Lung microvascular endothelial cell (primary cell): ENCODE results near the gene GSTM4. TPM values are rescaled to one million over a fixed set of nuclear protein-coding genes. Genes with fewer than 3 reads are reported as not detected.
"Not testable (repeated sequence)": the region's sequence is repeated elsewhere in the genome, so short reads cannot be mapped to it uniquely, and the experiment has no call there.

Experiments used
- DNase-seq, 2 donors: peaks; one replicate each; pipeline versions ENCODE4 v3.0.0 to v3.0.0-alpha.2; 2010; ENCODE audit warnings: low read depth in 2 of 2
- total RNA-seq: library from RNA; depleted of rRNA; stranded (reverse); fragments of >200 nt; gene quantifications from 2 replicates; pipeline ENCODE4 v1.2.1, GENCODE V29; 2014

Gene GSTM4
- total RNA-seq, 1 donor from 2014 or later = 0.40 TPM

DNA sequence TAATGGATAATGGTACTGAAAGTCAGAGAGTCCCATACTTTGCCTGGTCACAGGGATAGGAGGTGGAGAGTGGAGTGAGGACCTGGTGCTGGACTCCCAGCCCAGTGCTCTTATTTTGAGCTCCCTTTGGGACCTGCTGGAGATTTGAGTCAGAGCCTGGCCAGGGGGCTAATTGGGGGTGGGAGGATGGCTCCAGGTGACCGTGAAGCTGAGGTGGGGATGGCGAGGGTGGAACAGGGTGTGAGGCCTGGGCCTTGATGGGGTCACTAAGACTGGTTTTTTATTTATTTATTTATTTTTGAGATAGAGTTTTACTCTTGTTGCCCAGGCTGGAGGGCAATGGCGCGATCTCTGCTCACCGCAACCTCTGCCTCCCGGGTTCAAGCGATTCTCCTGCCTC lies 18.5 kb upstream of the GSTM4 start:
- no peak for DNase-seq

DNA sequence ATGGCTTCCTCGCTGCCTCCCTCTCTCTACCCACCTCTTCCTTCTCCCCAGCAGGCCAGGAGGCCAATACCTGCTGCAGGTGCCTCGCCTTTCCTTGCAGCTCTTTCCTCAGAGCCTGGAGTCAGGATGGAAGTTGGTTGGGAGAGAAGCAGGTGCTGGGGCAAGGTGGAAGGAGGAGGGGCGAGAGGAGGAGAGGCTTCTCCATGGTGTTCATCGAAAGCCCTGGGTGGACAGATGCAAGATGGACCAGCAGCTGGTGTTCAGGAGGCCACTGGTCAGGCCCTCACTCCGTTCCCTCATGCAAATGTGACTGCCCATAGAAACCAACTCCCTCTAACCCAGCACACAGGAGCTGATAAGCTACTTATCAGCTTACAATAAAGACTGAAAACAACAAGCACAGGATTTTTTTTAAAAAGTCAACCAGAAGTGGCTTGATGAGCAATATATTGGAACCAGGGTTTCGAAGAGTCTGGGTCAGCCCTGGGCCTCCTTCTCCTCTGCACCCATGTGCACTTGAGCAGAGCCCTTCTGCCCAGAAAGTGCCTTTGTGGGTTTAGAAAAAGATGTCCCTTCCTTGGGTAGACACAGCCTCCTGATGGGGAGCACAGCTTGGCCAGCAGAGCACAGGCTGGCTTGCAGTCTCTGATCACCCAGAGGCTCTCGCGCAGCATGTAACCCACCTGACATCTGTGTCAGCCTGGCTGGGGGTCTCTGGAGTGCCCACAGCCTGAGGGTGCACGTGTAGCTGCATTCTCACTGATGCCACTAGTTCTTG lies 16.6 kb upstream of the GSTM4 start:
- no peak for DNase-seq

DNA sequence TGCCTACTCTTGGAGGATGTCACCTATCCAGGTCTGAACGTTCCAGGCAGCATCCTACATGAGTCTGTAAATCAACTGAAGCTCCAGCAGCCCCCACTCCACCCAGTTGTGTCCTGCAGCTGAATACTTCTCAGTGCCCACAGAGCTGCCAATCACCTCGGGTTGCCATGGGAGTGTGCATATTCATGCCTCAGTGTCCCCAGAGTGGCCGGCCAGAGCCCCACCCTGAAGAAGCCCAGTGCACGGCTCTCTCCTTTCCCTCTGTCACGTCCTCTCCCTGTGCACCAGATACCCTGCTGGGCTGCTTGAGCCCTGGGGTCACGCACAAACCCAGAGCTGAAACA lies 16.1 kb upstream of the GSTM4 start:
- DNase-seq = no peak

DNA sequence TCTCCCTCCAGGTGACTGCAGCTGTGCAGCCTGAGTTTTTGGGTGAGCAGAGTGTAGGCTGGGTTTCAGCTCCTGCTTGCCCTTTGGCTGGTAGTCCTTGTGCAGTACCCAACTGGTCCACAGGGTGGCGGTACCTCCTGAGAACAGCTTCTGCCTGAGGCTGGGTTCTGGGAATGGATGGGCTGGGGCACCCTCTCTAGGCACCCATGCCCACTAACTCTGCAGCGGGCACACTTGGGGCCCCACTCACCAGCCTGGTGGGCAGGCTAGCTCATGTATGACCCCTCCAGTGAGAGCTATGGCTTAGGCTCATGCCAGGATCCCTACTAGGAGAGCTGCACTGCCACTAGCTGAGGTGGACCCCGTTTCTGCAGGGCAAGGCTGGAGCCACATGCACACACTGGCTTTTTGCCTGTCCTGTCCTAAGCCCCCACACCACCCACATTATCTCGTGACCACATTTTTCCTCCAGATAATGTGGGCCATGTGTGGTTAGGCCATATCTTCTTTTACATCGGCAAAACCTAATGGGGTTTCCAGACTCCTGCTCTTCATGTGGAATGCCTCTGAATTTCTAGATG lies 15.5 kb upstream of the GSTM4 start:
- DNase-seq = peak; percentile 64 to 78

DNA sequence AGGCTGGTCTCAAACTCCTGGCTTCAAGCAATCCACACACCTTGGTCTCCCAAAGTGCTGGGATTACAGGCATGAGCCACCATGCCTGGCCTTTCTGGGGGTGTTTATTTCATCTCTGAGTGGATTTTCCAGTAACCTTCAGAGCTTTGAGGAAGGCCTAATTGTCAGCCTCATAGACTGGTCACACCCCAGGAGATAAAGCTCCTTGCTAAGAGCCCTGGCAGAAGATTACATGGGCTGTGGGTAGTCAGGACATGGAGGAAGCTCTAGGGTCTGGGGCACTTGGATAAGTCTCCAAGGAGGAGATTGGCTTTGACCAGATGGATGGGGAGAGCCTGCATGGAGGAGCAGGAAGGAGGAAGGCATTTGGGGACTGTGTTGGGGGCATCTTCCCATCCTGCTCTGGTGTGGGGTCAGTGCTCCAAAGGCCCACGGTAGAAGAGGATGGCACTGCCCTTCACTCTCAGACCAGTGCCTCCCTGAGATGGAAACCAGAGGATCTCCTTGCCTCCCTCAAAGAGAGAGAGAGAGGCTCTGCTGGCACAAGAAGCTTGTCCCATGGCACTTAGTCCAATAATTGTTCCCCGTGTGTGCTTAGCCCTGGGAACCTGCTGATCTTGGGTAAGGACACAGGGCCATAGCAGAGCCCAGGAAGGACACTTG lies 14.7 kb upstream of the GSTM4 start:
- DNase-seq = no peak

DNA sequence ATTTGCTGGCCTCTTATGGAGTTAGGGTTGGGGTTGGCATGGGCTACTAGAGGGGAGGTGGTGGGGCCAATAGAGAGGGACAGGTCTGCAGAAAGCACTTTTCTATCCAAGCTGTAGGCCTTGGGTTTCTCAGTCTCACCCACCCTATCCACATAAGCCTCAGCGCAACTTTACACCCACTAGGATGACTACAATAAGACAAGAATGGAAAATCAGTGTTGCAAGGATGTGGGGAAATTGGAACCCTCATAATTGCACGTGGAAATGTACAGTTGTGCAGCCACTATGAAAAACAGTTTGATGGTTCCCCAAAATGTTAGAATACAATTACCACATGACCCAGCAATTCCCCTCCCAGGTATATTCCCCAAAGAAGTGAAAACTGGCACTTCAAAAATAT lies 14.0 kb upstream of the GSTM4 start:
- no peak for DNase-seq

DNA sequence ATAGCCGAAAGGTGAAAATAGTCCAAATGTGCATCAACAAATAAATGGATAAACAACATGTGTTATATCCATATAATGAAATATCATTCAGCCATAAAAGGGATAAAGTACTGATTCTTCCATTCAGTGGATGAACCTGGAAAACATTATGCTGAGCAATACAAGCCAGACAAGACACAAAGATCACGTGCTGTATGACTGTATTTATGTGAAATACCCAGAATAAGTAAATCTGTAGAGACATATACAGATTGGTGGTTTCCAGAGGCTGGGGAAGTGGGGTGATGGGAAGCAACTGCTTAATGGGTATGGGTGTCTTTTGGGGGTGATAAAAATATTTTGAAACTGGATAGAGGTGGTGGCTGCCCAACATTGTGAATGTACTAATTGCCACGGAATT lies 13.3 kb upstream of the GSTM4 start:
- no peak for DNase-seq

DNA sequence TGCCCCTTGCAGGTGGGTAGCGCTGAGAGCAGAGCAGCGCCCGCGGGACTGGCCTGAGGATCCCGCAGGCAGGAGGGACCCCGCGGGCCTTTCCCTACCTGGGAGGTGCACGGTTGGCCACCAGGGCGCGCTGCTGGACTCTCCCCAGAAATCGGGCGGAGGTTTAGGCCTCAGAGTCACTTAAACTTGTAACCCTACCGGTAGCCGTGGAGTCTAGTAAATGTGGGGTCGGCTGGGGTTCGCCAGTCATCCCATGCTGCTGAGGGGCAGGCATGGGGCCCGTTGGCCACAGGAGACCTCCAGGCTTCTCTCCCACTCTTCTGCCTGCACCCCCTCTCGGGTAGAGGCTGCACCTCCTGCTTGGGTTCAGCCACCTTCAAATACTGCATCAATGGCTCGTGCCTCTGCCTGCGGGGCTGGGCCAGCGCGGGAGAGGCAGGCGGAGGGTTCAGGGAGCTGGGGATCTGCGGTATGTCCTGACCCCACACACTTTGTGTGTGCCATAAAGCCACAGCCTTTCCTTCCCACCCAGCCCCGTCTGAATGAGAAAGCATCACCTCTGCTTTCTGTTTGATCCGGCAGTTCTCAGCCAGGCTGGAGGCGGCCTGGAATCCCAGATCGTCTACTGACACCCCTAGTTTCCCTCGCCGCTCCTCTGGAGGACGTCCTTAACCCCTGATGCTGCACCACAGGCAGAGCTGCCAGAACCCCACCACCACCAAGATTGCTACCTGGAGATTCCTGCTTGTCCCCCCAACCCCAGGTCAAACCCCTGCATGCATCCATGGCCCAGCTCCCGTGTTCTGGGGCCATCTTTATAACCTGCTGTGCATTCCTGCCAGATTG lies 12.3 kb upstream of the GSTM4 start:
- DNase-seq = peak; percentile 74 to 78

DNA sequence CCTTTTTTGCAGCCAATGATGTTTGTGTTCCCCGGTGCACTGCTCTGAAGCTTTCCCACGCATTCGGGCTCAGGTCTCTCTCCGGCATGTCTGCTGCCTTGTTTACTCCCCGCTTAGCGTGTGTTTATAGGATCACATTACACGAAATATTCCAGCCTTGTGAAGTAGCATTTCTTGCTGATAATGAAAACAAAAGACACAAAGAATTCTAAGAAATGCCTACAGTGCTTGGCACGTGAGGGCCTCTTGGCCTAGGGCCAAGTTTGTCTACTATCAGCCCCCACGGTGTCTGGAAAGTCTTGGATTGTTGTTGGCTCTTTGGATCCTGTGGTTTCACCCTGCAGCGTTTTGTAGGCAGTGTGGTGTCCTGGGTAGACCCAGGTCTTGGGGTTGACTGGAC lies 11.2 kb upstream of the GSTM4 start:
- no peak for DNase-seq

DNA sequence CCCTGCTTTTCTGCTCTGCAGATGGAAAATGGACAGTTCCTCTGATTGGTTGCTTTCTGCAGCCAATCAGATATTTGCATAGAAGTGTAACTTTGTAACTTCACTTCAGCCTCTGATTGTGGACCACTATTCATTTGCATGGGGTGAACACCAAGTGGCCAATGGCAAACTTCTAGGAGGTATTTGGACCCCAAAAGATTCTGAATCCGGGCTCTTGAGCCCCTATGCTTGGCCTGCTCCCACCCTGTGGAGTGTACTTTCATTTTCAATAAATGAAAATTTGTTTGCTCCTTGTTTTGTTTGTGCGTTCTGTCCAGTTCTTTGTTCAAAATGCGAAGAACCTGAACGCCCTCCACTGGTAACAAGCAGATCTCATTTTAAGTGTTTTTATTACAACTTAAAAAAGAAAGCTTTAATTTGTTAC lies 6.4 kb upstream of the GSTM4 start:
- peak; percentile 38 to 45 for DNase-seq

DNA sequence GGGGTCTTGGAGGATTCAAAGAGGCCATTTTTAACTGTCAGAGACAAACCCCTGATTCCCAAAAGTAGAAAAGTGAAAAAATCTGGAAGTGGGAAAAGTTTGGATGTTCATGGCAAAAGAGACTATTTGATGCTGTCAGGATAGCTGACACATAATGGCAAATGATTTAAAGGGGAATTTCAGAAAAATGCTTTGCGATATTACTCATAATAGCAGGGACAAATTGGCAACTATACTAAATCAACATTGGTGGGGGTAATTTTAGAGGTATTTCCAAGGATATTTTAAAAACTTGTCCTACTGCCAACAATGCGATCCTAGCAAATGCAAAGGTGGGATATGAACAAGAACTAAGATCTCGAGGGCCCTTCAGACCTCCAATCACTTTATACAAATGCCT lies 5.3 kb upstream of the GSTM4 start:
- DNase-seq = peak in 1 of 2 donors; percentile 46

DNA sequence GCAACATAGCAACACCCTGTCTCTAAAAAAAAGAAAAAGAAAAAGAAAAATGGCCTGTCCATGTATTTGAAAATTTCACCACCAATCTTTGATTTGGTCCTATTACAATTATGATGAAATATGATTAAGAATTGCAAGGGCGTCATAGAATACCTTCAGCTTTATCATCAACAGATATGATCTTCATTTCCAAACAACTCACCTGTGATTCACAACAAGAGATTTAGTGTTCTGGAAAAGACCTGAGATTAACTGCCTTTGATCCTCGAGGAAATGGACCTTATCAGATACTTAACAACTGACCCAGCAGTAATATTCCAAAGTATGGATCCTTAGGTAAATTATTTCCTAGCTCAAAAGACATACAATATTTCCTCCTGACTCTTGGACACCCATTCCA lies 3.5 kb upstream of the GSTM4 start:
- DNase-seq = no peak

DNA sequence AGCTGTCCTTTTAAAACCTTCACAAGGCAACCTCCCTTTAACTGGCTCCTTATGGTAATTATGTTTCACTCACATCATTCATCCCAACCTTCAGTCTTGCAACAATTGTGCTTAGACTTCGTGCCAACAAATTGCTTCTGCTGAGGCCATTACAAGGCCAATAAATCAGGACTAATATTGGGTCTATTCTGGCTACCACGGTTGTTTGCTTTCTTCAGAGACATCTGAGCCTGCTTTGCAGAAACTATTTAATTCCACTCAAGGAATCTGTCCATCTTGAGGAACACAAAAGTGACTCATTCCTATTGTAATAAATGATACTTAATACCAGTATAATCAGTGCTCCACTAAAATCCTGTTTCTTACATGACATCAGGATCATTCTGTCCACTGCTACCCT lies 2.6 kb upstream of the GSTM4 start:
- no peak for DNase-seq

DNA sequence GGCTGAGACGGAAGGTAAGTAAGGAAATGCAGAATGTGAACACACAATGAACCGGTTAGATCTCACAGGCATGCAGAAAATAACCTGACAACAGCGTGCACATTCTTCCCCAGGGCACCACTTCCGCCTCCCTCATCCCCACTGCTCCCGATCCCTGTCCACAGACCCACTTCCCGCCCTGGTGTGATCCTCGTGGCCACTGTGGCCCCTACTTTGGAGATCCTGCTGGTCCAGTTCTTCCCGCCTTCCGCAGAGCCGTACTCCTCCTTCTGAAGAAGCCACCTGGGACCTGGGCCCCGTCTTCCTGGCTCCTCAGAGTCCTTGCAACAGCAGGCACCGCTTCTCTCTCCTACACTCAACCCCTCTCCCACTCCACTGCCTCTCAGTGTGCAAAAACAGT lies 1.4 kb upstream of the GSTM4 start:
- DNase-seq = no peak

DNA sequence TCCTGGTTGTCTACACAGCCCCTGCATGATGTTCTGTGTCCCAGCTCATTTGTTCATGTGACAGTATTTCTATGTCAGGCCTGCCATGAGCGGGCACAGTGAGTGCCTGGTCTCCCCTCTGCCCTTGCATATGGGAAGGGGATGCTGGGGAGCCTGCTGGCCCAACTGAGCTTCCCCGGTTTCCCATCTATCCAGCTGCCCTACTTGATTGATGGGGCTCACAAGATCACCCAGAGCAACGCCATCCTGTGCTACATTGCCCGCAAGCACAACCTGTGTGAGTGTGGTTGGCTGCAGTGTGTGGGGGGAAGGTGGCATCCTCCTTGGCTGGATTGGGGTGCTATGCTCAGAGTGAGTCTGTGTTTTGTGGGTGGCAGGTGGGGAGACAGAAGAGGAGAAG lies 1.5 kb downstream of the GSTM4 start:
- no peak for DNase-seq

DNA sequence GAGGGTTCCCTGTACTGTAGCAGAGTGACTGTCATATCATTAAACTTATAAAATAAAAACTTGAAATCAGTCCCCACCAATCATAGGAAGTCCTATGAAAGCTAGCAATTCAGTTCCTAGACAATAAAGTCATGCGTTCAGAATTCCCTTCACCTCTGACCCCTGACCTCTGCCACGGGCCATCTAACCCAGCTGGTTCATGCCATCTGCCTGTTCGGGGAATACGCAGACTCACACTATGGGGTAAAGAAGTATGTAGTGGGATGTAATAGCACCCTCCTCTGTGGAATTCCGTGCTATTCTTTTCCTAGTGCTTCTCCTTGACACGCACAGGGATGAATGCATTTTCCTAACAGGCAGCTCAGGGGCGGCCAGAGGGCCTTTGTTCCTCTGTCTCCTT lies 2.1 kb downstream of the GSTM4 start:
- no peak for DNase-seq

DNA sequence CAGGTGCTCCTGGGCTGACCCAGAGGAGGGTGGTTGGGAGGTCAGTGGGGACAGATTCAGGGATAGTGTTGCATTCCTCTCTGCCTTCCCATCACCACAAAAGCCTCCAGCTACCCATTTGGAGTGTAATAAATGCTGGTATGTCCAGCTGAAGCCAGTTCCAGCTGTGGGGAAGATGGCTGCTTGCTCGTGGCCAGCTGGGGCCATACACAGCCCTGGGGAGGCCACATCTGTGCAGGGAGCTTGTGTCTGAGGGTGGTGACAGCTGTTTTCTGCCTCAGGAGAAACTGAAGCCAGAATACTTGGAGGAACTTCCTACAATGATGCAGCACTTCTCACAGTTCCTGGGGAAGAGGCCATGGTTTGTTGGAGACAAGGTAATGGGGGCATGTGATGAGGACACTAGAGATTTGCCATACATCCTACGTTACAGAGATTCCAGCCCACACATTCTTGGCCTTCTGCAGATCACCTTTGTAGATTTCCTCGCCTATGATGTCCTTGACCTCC lies 2.7 kb downstream of the GSTM4 start:
- DNase-seq = no peak

DNA sequence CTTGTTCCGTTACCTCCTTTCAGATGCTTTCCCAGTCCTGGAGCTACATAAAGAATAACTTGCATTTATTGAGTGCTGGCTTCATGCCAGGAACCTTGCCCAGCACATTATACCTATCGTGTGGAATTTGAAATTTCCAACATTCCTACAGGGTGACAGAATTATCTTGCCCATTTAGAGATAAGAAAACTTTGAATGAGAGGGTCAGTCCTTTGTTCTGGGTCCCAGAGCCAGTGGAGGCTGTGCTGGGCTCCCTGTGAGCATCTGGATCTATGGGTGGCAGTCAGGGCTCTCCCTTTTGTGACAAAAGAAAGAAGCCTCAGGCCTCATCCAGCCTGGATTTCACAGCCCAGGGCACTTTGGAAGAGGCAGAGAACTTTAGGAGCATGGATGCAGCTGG lies 3.2 kb downstream of the GSTM4 start:
- DNase-seq = peak in 1 of 2 donors; percentile 31

DNA sequence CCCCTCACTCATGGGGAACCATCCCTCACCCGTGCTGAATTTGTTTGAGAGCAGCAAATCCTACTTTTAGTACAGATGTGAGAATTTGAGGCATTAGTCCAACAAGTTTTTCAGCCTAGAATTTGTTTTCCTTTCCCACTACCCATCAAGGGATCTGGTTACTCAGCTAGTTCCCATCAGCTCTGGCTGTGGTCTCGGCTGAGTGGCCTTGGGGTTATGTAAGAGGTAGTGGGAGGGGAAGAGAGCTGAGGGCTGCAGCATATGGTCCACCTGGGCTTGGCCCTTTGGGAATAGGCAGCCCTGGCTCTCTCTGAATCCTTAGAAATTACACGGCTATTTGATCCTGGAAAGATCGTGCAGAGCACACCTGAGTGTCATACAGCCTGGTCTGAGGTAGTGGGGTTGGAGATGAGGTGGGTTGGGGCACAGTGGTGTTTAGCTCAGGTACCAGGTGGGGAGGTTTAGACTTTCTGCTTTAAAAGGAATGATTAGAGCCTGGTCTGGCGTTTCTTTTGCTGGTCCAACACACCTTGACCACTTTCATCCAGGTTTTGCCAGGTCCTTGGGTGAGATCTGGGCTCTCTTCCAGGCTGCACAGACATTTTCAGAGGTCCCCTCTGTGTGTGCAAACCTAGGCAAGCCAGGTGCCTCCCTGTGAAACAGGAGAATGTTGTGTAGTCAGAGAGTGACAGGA lies 4.2 kb downstream of the GSTM4 start:
- DNase-seq = no peak

DNA sequence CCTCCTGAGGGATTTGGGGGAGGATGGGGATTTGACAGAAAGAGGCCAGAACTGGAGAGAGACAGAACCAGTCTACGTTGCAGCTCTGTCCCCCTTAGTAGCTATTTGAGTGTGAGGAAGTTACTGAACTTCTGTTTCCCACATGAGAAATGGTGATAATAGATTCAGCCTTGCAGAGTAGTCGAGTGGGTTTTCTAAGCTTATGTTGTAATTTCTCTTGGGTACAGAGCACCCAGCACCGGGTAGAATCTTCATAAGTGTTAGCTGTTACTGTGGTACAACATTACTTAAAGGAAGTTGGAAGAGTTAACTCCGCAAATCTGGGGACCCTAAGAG lies 4.8 kb downstream of the GSTM4 start:
- DNase-seq = not testable (repeated sequence)

DNA sequence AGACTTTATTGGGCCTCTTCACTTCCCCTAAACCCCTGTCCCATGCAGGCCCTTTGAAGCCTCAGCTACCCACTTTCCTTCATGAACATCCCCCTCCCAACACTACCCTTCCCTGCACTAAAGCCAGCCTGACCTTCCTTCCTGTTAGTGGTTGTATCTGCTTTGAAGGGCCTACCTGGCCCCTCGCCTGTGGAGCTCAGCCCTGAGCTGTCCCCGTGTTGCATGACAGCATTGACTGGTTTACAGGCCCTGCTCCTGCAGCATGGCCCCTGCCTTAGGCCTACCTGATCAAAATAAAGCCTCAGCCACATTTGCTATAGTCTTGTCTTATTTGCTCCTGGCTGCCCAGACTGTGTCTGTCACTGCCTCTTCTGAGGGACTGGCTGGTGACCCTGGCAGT lies 5.5 kb downstream of the GSTM4 start:
- DNase-seq = no peak
